22Rv1 (cell line): ENCODE data around the gene GABRD.

Source experiments
- CTCF ChIP-seq: fragments of 450-650 bp; IDR thresholded peaks from 2 replicates; pipeline ENCODE4 v1.5.1; 2017; ENCODE audit warnings: mild to moderate bottlenecking
- ZFX ChIP-seq: fragments of 450-650 bp; IDR thresholded peaks from 2 replicates; pipeline ENCODE4 v1.6.1; 2017; ENCODE audit warnings: antibody characterized with exemption, borderline replicate concordance

- TF ChIP-seq CTCF: no peak
- TF ChIP-seq ZFX: no peak
These were observed 38.0 kb upstream of the GABRD start for GRCh38 chr1:1981142-1981500.
